ENCODE results near the gene EXD2. TPM values are rescaled to one million over a fixed set of nuclear protein-coding genes. Genes with fewer than 3 reads are reported as not detected.
A peak's percentile ranks its signal among the peaks of the same experiment; 100 is the strongest.

EXD2 gene
- total and polyA plus RNA-seq, 2 experiments from 2014 or later, result 10.3 to 23.3 TPM

- no peak for TF ChIP-seq CTCF (conservative IDR thresholded peaks at IDR 0.05; ENCODE audit: low read depth in 2 of 2)
- no peak for TF ChIP-seq ETS1 (IDR thresholded peaks at IDR 0.05)
- TF ChIP-seq NANOG (IDR thresholded peaks at IDR 0.05; ENCODE audit: borderline replicate concordance), result no peak
These were observed 58.3 kb downstream of the EXD2 start (continued) for GRCh38 chr14:69249603-69250002.

- Mint-ChIP-seq H3K4me3 (no peak overlapping the region), H3K4me1 (0 out of 3 replicates have a peak, but pooled peaks cover 3% of the 10 kb centered on the region), H3K9me3 (no peaks in the 10 kb centered on the region), H3K27me3 (ENCODE audit: insufficient read depth, low read depth, poor library complexity) (peaks cover 5% of the 10 kb centered on the region), H3K36me3 (ENCODE audit: low read depth) (no peaks in the 10 kb centered on the region), H3K27ac (no peak overlapping the region)
- TF ChIP-seq CTCF (conservative IDR thresholded peaks at IDR 0.05; ENCODE audit: low read depth in 2 of 2), result peak in 1 of 2 experiments; percentile 44; a peak in 2 of 4 replicates
- TF ChIP-seq, protein P1, sequence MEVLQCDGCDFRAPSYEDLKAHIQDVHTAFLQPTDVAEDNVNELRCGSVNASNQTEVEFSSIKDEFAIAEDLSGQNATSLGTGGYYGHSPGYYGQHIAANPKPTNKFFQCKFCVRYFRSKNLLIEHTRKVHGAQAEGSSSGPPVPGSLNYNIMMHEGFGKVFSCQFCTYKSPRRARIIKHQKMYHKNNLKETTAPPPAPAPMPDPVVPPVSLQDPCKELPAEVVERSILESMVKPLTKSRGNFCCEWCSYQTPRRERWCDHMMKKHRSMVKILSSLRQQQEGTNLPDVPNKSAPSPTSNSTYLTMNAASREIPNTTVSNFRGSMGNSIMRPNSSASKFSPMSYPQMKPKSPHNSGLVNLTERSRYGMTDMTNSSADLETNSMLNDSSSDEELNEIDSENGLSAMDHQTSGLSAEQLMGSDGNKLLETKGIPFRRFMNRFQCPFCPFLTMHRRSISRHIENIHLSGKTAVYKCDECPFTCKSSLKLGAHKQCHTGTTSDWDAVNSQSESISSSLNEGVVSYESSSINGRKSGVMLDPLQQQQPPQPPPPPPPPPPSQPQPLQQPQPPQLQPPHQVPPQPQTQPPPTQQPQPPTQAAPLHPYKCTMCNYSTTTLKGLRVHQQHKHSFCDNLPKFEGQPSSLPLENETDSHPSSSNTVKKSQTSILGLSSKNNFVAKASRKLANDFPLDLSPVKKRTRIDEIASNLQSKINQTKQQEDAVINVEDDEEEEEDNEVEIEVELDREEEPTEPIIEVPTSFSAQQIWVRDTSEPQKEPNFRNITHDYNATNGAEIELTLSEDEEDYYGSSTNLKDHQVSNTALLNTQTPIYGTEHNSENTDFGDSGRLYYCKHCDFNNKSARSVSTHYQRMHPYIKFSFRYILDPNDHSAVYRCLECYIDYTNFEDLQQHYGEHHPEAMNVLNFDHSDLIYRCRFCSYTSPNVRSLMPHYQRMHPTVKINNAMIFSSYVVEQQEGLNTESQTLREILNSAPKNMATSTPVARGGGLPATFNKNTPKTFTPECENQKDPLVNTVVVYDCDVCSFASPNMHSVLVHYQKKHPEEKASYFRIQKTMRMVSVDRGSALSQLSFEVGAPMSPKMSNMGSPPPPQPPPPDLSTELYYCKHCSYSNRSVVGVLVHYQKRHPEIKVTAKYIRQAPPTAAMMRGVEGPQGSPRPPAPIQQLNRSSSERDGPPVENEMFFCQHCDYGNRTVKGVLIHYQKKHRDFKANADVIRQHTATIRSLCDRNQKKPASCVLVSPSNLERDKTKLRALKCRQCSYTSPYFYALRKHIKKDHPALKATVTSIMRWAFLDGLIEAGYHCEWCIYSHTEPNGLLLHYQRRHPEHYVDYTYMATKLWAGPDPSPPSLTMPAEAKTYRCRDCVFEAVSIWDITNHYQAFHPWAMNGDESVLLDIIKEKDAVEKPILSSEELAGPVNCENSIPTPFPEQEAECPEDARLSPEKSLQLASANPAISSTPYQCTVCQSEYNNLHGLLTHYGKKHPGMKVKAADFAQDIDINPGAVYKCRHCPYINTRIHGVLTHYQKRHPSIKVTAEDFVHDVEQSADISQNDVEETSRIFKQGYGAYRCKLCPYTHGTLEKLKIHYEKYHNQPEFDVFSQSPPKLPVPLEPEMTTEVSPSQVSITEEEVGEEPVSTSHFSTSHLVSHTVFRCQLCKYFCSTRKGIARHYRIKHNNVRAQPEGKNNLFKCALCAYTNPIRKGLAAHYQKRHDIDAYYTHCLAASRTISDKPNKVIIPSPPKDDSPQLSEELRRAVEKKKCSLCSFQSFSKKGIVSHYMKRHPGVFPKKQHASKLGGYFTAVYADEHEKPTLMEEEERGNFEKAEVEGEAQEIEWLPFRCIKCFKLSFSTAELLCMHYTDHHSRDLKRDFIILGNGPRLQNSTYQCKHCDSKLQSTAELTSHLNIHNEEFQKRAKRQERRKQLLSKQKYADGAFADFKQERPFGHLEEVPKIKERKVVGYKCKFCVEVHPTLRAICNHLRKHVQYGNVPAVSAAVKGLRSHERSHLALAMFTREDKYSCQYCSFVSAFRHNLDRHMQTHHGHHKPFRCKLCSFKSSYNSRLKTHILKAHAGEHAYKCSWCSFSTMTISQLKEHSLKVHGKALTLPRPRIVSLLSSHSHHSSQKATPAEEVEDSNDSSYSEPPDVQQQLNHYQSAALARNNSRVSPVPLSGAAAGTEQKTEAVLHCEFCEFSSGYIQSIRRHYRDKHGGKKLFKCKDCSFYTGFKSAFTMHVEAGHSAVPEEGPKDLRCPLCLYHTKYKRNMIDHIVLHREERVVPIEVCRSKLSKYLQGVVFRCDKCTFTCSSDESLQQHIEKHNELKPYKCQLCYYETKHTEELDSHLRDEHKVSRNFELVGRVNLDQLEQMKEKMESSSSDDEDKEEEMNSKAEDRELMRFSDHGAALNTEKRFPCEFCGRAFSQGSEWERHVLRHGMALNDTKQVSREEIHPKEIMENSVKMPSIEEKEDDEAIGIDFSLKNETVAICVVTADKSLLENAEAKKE (CRISPR knock-in tag; IDR thresholded peaks at IDR 0.05), result no peak
- no peak for TF ChIP-seq EZH2phosphoT487 (IDR thresholded peaks at IDR 0.05; ENCODE audit: unreplicated experiment)
- TF ChIP-seq ZNF114 (CRISPR knock-in tag; IDR thresholded peaks at IDR 0.05), result no peak
- Histone ChIP-seq H3K4me3 (no peak overlapping the region), H3K27ac (ENCODE audit: low read depth) (no peak overlapping the region), H3K4me2 (no peak overlapping the region), H3K36me3 (ENCODE audit: insufficient read depth) (no peaks in the 10 kb centered on the region), H2AFZ (no peak overlapping the region), H3K27me3 (ENCODE audit: insufficient read depth) (peaks cover 16% of the 10 kb centered on the region), H3F3A (replicated peaks; ENCODE audit: low read depth) (no peaks in the 10 kb centered on the region), H4K20me1 (replicated peaks; ENCODE audit: insufficient read depth) (no peaks in the 10 kb centered on the region), H3K79me2 (replicated peaks; ENCODE audit: insufficient read depth) (no peaks in the 10 kb centered on the region), H3K4me1 (ENCODE audit: insufficient read depth) (no peaks in the 10 kb centered on the region), H3K9me2 (ENCODE audit: insufficient read depth) (no peaks in the 10 kb centered on the region)
- ATAC-seq (no peak), DNase-seq (ENCODE audit: low spot score) (no peak)
These were observed 61.6 kb downstream of the EXD2 start for GRCh38 chr14:69252851-69253250.

All from GM23338 (cell line).